ENCODE results near the gene PKDCC. TPM values are rescaled to one million over a fixed set of nuclear protein-coding genes. Genes with fewer than 3 reads are reported as not detected.

PKDCC gene
- total RNA-seq, 2 donors from 2014 or later = 25.7 to 93.9 TPM

GRCh38 chr2:42010743-42011298 is 37.0 kb upstream of the PKDCC start:
- no peaks in the 10 kb centered on the region for H3K36me3 ChIP-seq (replicated peaks in 1 of 2; ENCODE audit: insufficient read depth in 1 of 2, low read depth in 2 of 2)
- TF ChIP-seq POLR2A (IDR thresholded peaks at IDR 0.05) = no peak
- TF ChIP-seq CTCF (IDR thresholded peaks at IDR 0.05) = no peak
- ATAC-seq (peak; percentile 30), DNase-seq (peak in 1 of 4 donors; percentile 11)
- no peak overlapping the region for H3K4me3 ChIP-seq
- 84 to 87% methylated on average over 11 of the region's 11 CpGs for WGBS, 2 donors
- H3K4me1 ChIP-seq = no peaks in the 10 kb centered on the region
- H3K9me3 ChIP-seq = no peaks in the 10 kb centered on the region
- H3K27me3 ChIP-seq = no peaks in the 10 kb centered on the region
- no peak overlapping the region for H3K27ac ChIP-seq
- intact Hi-C loops (cut with DNase I) = no loop called here

DNA sequence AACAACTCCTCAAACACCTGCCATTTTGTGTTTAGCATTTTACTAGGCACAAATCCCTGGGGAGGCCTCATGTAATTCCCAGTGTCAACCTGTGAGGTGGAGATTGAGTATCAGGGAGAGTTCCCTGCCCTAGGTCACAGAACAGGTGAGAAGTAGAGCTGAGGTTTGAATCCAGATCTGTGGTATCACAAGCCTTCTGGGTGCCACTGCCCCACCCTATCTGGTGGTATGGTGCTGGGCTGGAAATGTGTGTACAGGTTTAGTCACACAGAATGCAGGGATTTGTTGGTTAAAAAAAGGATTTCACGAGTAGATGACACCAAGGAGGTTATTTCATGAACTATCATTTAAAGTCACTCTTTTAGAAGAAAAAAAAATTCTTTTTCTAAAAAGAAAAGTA is 35.7 kb upstream of the PKDCC start:
- no peaks in the 10 kb centered on the region for H3K4me1 ChIP-seq
- no peak overlapping the region for H3K27ac ChIP-seq
- H3K9me3 ChIP-seq = no peaks in the 10 kb centered on the region
- DNase-seq (no peak), ATAC-seq (no peak)
- TF ChIP-seq POLR2A (IDR thresholded peaks at IDR 0.05) (no peak), CTCF (IDR thresholded peaks at IDR 0.05) (no peak)
- no peaks in the 10 kb centered on the region for H3K27me3 ChIP-seq
- no peak overlapping the region for H3K4me3 ChIP-seq
- intact Hi-C loops (cut with DNase I) = no loop called here
- no peaks in the 10 kb centered on the region for H3K36me3 ChIP-seq (replicated peaks in 1 of 2; ENCODE audit: insufficient read depth in 1 of 2, low read depth in 2 of 2)
- 46 to 64% methylated on average over 1 of the region's 1 CpG for WGBS, 2 donors

DNA sequence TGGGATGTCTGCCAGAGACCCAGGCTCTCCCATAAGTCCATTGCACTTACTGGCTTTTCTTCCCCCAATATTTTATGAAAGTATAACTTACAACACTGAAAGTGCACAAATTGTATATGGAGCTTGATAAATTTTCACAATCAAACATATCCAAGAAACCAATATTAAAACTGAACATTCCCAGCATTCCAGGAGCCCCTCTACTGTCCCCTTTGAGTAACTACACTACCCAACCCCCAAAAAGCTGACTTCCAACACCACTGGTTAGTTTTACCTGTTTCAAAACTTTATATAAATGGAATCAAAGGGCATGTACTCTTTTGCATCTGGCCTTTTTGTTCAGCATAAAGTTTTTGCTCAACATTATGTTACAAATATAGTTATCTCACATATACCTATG is 35.2 kb upstream of the PKDCC start:
- Histone ChIP-seq H3K9me3 (no peaks in the 10 kb centered on the region), H3K27me3 (no peaks in the 10 kb centered on the region), H3K36me3 (replicated peaks in 1 of 2; ENCODE audit: insufficient read depth in 1 of 2, low read depth in 2 of 2) (no peaks in the 10 kb centered on the region), H3K4me1 (no peaks in the 10 kb centered on the region), H3K4me3 (no peak overlapping the region), H3K27ac (no peak overlapping the region)
- intact Hi-C loops (cut with DNase I) = no loop called here
- ATAC-seq (no peak), DNase-seq (no peak)
- TF ChIP-seq CTCF (IDR thresholded peaks at IDR 0.05) (no peak), POLR2A (IDR thresholded peaks at IDR 0.05) (no peak)

DNA sequence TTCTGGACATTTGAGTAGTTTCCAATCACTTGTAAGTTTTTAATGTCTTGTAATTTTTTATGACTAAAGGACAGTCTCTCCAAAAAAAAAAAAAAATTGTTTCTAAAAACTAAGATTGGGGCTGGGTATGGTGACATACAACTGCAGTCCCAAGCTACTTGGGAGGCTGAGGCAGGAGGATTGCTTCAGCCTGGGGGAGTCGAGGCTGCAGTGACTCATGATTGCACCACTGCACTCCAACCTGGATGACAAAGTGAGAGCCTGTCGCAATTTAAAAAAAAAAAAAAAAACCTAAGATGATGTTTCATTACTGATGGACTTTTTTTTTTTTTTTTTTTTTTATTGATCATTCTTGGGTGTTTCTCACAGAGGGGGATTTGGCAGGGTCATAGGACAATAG is 34.4 kb upstream of the PKDCC start:
- intact Hi-C loops (cut with DNase I) = no loop called here
- Histone ChIP-seq H3K9me3 (no peaks in the 10 kb centered on the region), H3K27ac (no peak overlapping the region), H3K4me1 (no peaks in the 10 kb centered on the region), H3K27me3 (no peaks in the 10 kb centered on the region), H3K4me3 (no peak overlapping the region), H3K36me3 (replicated peaks in 1 of 2; ENCODE audit: insufficient read depth in 1 of 2, low read depth in 2 of 2) (no peaks in the 10 kb centered on the region)
- no peak for TF ChIP-seq CTCF (IDR thresholded peaks at IDR 0.05)
- TF ChIP-seq POLR2A (IDR thresholded peaks at IDR 0.05) = no peak
- ATAC-seq (no peak), DNase-seq (no peak)
- WGBS, 2 donors = 69 to 76% methylated on average over 2 of the region's 2 CpGs

GRCh38 chr2:42021464-42021863 is 26.4 kb upstream of the PKDCC start:
- Histone ChIP-seq H3K36me3 (replicated peaks in 1 of 2; ENCODE audit: insufficient read depth in 1 of 2, low read depth in 2 of 2) (no peaks in the 10 kb centered on the region), H3K9me3 (no peaks in the 10 kb centered on the region), H3K27ac (no peak overlapping the region), H3K27me3 (no peaks in the 10 kb centered on the region), H3K4me3 (no peak overlapping the region), H3K4me1 (no peaks in the 10 kb centered on the region)
- WGBS, 2 donors = 36 to 51% methylated on average over 4 of the region's 4 CpGs
- TF ChIP-seq CTCF (IDR thresholded peaks at IDR 0.05) (no peak), POLR2A (IDR thresholded peaks at IDR 0.05) (no peak)
- intact Hi-C loops (cut with DNase I) = no loop called here
- DNase-seq (peak in 1 of 4 donors; percentile 20), ATAC-seq (no peak)

All from body of pancreas (tissue), 4 donors.